ENCODE measurements around the gene EMC10.

The EMC10 gene

GRCh38 chr19:50506700-50507099, 30.4 kb downstream of the EMC10 start:
- H3K4me3 ChIP-seq (ENCODE audit: low read depth, low read length) = no peak overlapping the region
- TF ChIP-seq, protein P1, sequence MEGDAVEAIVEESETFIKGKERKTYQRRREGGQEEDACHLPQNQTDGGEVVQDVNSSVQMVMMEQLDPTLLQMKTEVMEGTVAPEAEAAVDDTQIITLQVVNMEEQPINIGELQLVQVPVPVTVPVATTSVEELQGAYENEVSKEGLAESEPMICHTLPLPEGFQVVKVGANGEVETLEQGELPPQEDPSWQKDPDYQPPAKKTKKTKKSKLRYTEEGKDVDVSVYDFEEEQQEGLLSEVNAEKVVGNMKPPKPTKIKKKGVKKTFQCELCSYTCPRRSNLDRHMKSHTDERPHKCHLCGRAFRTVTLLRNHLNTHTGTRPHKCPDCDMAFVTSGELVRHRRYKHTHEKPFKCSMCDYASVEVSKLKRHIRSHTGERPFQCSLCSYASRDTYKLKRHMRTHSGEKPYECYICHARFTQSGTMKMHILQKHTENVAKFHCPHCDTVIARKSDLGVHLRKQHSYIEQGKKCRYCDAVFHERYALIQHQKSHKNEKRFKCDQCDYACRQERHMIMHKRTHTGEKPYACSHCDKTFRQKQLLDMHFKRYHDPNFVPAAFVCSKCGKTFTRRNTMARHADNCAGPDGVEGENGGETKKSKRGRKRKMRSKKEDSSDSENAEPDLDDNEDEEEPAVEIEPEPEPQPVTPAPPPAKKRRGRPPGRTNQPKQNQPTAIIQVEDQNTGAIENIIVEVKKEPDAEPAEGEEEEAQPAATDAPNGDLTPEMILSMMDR (IDR thresholded peaks at IDR 0.05; ENCODE audit: low read depth, low read length, missing control alignments) = no peak
- DNase-seq (ENCODE audit: low read depth) = no peak

DNA sequence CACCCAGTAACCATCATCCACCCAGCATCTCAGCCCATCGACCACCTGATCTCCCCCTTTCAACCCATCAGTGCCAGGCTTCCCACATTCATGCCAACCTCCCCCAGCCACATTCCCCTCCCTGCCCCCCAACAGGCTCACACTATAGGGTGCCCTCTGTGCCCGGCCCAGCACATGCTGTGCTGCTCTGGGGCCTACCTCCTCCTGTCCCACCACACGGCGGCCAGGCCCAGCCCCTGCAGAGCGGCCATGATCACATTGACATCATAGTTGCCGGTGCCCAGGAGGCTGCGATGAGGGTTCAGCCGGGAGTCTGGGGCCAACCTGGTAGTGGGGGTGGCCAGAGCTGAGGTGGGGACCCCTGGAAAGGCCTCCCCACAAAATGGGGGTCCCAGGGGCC, 31.1 kb downstream of the EMC10 start:
- H3K4me3 ChIP-seq (ENCODE audit: low read depth, low read length) = no peak overlapping the region
- TF ChIP-seq, protein P1 (IDR thresholded peaks at IDR 0.05; ENCODE audit: low read depth, low read length, missing control alignments) = no peak
- no peak for DNase-seq (ENCODE audit: low read depth)

- TF ChIP-seq, protein P1 (IDR thresholded peaks at IDR 0.05; ENCODE audit: low read depth, low read length, missing control alignments) = no peak
- no peak overlapping the region for H3K4me3 ChIP-seq (ENCODE audit: low read depth, low read length)
Measured at GRCh38 chr19:50508843-50509190, 32.5 kb downstream of the EMC10 start.

DNA sequence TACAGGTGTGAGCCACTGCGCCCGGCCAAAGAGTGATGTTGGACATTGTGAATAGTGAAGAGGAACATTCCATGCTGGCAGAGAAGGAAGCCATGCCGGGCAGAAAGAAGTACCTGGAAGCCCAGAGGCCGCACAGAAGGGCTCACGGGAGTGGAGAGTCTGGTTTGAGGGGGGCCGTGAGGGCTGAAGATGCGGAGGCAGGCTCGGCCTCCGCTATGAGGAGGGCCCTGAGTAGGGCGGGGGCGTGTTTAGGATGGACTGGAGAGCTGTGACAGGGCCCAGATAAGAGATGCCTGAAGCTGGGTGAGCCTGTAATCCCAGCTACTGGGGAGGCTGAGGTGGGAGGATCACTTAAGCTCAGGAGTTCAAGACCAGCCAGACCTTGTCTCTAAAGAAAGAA, 33.1 kb downstream of the EMC10 start:
- TF ChIP-seq, protein P1 (IDR thresholded peaks at IDR 0.05; ENCODE audit: low read depth, low read length, missing control alignments) = no peak
- no peak for DNase-seq (ENCODE audit: low read depth)

More at GRCh38 chr19:50508843-50509190, 32.5 kb downstream of the EMC10 start:
- DNase-seq (ENCODE audit: low read depth) = no peak

GRCh38 chr19:50510121-50510670, 33.9 kb downstream of the EMC10 start:
- no peak for DNase-seq (ENCODE audit: low read depth)
- peak overlapping the region; percentile 91 for H3K4me3 ChIP-seq (ENCODE audit: low read depth, low read length)
- TF ChIP-seq, protein P1 (IDR thresholded peaks at IDR 0.05; ENCODE audit: low read depth, low read length, missing control alignments) = no peak

More for the DNA sequence above, 33.1 kb downstream of the EMC10 start:
- no peak overlapping the region for H3K4me3 ChIP-seq (ENCODE audit: low read depth, low read length)

- TF ChIP-seq, protein P1 (IDR thresholded peaks at IDR 0.05; ENCODE audit: low read depth, low read length, missing control alignments) = no peak
- DNase-seq (ENCODE audit: low read depth) = no peak
- H3K4me3 ChIP-seq (ENCODE audit: low read depth, low read length) = peak overlapping the region; percentile 91
Measured at GRCh38 chr19:50510700-50511068, 34.4 kb downstream of the EMC10 start.

- H3K4me3 ChIP-seq (ENCODE audit: low read depth, low read length) = peak within 1 kb of the TSS; percentile 91
- TF ChIP-seq, protein P1 (IDR thresholded peaks at IDR 0.05; ENCODE audit: low read depth, low read length, missing control alignments) = no peak
- peak; percentile 98 for DNase-seq (ENCODE audit: low read depth)
Measured at GRCh38 chr19:50511069-50511822, 34.9 kb downstream of the EMC10 start, which contains the start of gene JOSD2. Gene JOSD2, minus strand, starts transcription at chr19:50511191. Its CDS starts 760 bp downstream, at chr19:50510431.
